DMS53 treated with DMSO at 0.1 percent for 48 hours (cell line): ENCODE measurements around the gene TAF5L.
"Not testable (repeated sequence)": the region's sequence is repeated elsewhere in the genome, so short reads cannot be mapped to it uniquely, and the experiment has no call there.

ENCODE experiments used
- DNase-seq: peaks from one replicate; lab custom pipeline; 2025; ENCODE audit not compliant: unreplicated experiment; lab: John Stamatoyannopoulos, UW

The TAF5L gene

GRCh38 chr1:229642970-229643369 is 17.0 kb upstream of the TAF5L start:
- DNase-seq: no peak

GRCh38 chr1:229642376-229642775 is 16.5 kb upstream of the TAF5L start:
- no peak for DNase-seq

- DNase-seq: no peak
Observed at GRCh38 chr1:229641306-229641705, 15.4 kb upstream of the TAF5L start.

- no peak for DNase-seq
Observed at GRCh38 chr1:229640455-229640854, 14.5 kb upstream of the TAF5L start.

- DNase-seq: no peak
Observed at GRCh38 chr1:229637746-229638145, 11.8 kb upstream of the TAF5L start.

- DNase-seq: no peak
Observed at GRCh38 chr1:229636042-229636441, 10.1 kb upstream of the TAF5L start.

GRCh38 chr1:229631966-229632365 is 6.0 kb upstream of the TAF5L start:
- no peak for DNase-seq

- DNase-seq: no peak
Observed at GRCh38 chr1:229631148-229631547, 5.2 kb upstream of the TAF5L start.

GRCh38 chr1:229629261-229629660 is 3.3 kb upstream of the TAF5L start:
- no peak for DNase-seq

- DNase-seq: no peak
Observed at GRCh38 chr1:229627003-229627402, 1.1 kb upstream of the TAF5L start.

GRCh38 chr1:229625071-229625914 is 629 bp downstream of the TAF5L start:
- DNase-seq: peak; percentile 22

- DNase-seq: no peak
Observed at GRCh38 chr1:229624521-229625070, 1.3 kb downstream of the TAF5L start.

GRCh38 chr1:229623838-229624237 is 2.1 kb downstream of the TAF5L start:
- DNase-seq: no peak

GRCh38 chr1:229623225-229623624 is 2.7 kb downstream of the TAF5L start:
- DNase-seq: no peak

GRCh38 chr1:229622641-229623120 is 3.2 kb downstream of the TAF5L start:
- not testable (repeated sequence) for DNase-seq

- DNase-seq: no peak
Observed at GRCh38 chr1:229621663-229622062, 4.3 kb downstream of the TAF5L start.

GRCh38 chr1:229620876-229621275 is 5.0 kb downstream of the TAF5L start:
- DNase-seq: no peak

GRCh38 chr1:229619614-229620013 is 6.3 kb downstream of the TAF5L start:
- DNase-seq: no peak

GRCh38 chr1:229619002-229619401 is 6.9 kb downstream of the TAF5L start:
- no peak for DNase-seq

- no peak for DNase-seq
Observed at GRCh38 chr1:229617351-229618100, 8.4 kb downstream of the TAF5L start.

GRCh38 chr1:229614701-229615100 is 11.2 kb downstream of the TAF5L start:
- no peak for DNase-seq

- DNase-seq: no peak
Observed at GRCh38 chr1:229613938-229614337, 12.0 kb downstream of the TAF5L start.
